Measurements from ENCODE around the gene TPRN. TPM values are rescaled to one million over a fixed set of nuclear protein-coding genes. Genes with fewer than 3 reads are reported as not detected.

The TPRN gene
- polyA plus RNA-seq, 1 donor from 2014 or later = 8.1 TPM

GRCh38 chr9:137180491-137180890 lies 20.1 kb downstream of the TPRN start:
- Histone ChIP-seq H3K9ac (ENCODE audit: low read length) (no peak overlapping the region), H3K9me2 (ENCODE audit: insufficient read depth, low read length) (no peaks in the 10 kb centered on the region), H3K9me3 (ENCODE audit: low read length) (no peaks in the 10 kb centered on the region), H3F3A (ENCODE audit: insufficient read depth, low read length, poor library complexity, severe bottlenecking) (no peaks in the 10 kb centered on the region), H3K4me2 (ENCODE audit: low read length) (no peak overlapping the region), H4K20me1 (ENCODE audit: insufficient read depth) (no peaks in the 10 kb centered on the region), H3K27ac (ENCODE audit: low read length) (no peak overlapping the region), H3K36me3 (ENCODE audit: insufficient read depth, low read length) (no peaks in the 10 kb centered on the region), H3K79me2 (replicated peaks; ENCODE audit: insufficient read depth, low read length) (no peaks in the 10 kb centered on the region), H3K4me3 (ENCODE audit: low read length) (no peak overlapping the region), H3K27me3 (ENCODE audit: insufficient read depth, low read depth, low read length) (no peaks in the 10 kb centered on the region), H2AFZ (ENCODE audit: low read depth, low read length) (no peak overlapping the region)
- no peak for TF ChIP-seq CTCF (IDR thresholded peaks at IDR 0.05; ENCODE audit: poor library complexity, severe bottlenecking)
- no peak for TF ChIP-seq REST (IDR thresholded peaks at IDR 0.05; ENCODE audit: borderline replicate concordance)
- no peak for TF ChIP-seq SMC3 (conservative IDR thresholded peaks at IDR 0.05; ENCODE audit: poor library complexity)
- TF ChIP-seq MXI1 (conservative IDR thresholded peaks at IDR 0.05; ENCODE audit: poor library complexity, severe bottlenecking) = no peak
- TF ChIP-seq RAD21 (conservative IDR thresholded peaks at IDR 0.05) = no peak
- no peak for TF ChIP-seq EZH2 (IDR thresholded peaks at IDR 0.05; ENCODE audit: borderline replicate concordance, insufficient read depth, low read length, poor library complexity, severe bottlenecking)
- TF ChIP-seq TAF1 (IDR thresholded peaks at IDR 0.05; ENCODE audit: low read depth) = no peak

GRCh38 chr9:137179761-137180160 lies 20.8 kb downstream of the TPRN start:
- Histone ChIP-seq H3K36me3 (ENCODE audit: insufficient read depth, low read length) (no peaks in the 10 kb centered on the region), H3K27ac (ENCODE audit: low read length) (no peak overlapping the region), H2AFZ (ENCODE audit: low read depth, low read length) (no peak overlapping the region), H4K20me1 (ENCODE audit: insufficient read depth) (no peaks in the 10 kb centered on the region), H3K27me3 (ENCODE audit: insufficient read depth, low read depth, low read length) (no peaks in the 10 kb centered on the region), H3K4me2 (ENCODE audit: low read length) (no peak overlapping the region), H3K9me3 (ENCODE audit: low read length) (no peaks in the 10 kb centered on the region), H3K79me2 (replicated peaks; ENCODE audit: insufficient read depth, low read length) (no peaks in the 10 kb centered on the region), H3F3A (ENCODE audit: insufficient read depth, low read length, poor library complexity, severe bottlenecking) (no peaks in the 10 kb centered on the region), H3K9me2 (ENCODE audit: insufficient read depth, low read length) (no peaks in the 10 kb centered on the region), H3K9ac (ENCODE audit: low read length) (no peak overlapping the region), H3K4me3 (ENCODE audit: low read length) (no peak overlapping the region)
- no peak for TF ChIP-seq CTCF (IDR thresholded peaks at IDR 0.05; ENCODE audit: poor library complexity, severe bottlenecking)
- TF ChIP-seq RAD21 (conservative IDR thresholded peaks at IDR 0.05) = no peak
- TF ChIP-seq MXI1 (conservative IDR thresholded peaks at IDR 0.05; ENCODE audit: poor library complexity, severe bottlenecking) = no peak
- TF ChIP-seq REST (IDR thresholded peaks at IDR 0.05; ENCODE audit: borderline replicate concordance) = no peak
- no peak for TF ChIP-seq EP300 (conservative IDR thresholded peaks at IDR 0.05; ENCODE audit: poor library complexity, severe bottlenecking)
- TF ChIP-seq EZH2 (IDR thresholded peaks at IDR 0.05; ENCODE audit: borderline replicate concordance, insufficient read depth, low read length, poor library complexity, severe bottlenecking) = no peak
- TF ChIP-seq SMC3 (conservative IDR thresholded peaks at IDR 0.05; ENCODE audit: poor library complexity) = no peak
- TF ChIP-seq POLR2AphosphoS5 (IDR thresholded peaks at IDR 0.05) = no peak
- TF ChIP-seq TAF1 (IDR thresholded peaks at IDR 0.05; ENCODE audit: low read depth) = no peak
